K562 (cell line): ENCODE measurements around the gene ALDOB. TPM values are rescaled to one million over a fixed set of nuclear protein-coding genes. Genes with fewer than 3 reads are reported as not detected.

Source experiments
- BMI1 ChIP-seq: fragments of 150-350 bp; IDR thresholded peaks from 2 replicates; pipeline ENCODE4 v1.6.1; 2014; ENCODE audit warnings: low read length
- CXXC5 ChIP-seq: fragments of 250-450 bp; sonication (Bioruptor Pico); IDR thresholded peaks from 2 replicates; pipeline ENCODE4 v1.8.0; 2022; ENCODE audit warnings: inconsistent platforms, mild to moderate bottlenecking, moderate library complexity
- HBP1 ChIP-seq: fragments of 450-650 bp; formaldehyde crosslinking; IDR thresholded peaks from 2 replicates; pipeline ENCODE4 v1.4.0; 2022; ENCODE audit warnings: missing genetic modification characterization
- HEY1 ChIP-seq: fragments of 250-450 bp; sonication (Bioruptor Pico); IDR thresholded peaks from 2 replicates; pipeline ENCODE4 v1.5.0; 2020; ENCODE audit warnings: mild to moderate bottlenecking, moderate library complexity, borderline replicate concordance
- KLF1 ChIP-seq: fragments of 450-650 bp; IDR thresholded peaks from 2 replicates; pipeline ENCODE4 v1.6.1; 2016; ENCODE audit warnings: missing genetic modification characterization, missing compliant biosample characterization
- PTTG1 ChIP-seq: fragments of 450-650 bp; IDR thresholded peaks from 2 replicates; pipeline ENCODE4 v1.6.1; 2016; ENCODE audit warnings: low read depth, mild to moderate bottlenecking, missing genetic modification characterization, missing compliant biosample characterization
- TAF15 ChIP-seq: fragments of 200-400 bp; formaldehyde crosslinking; IDR thresholded peaks from 2 replicates; pipeline ENCODE4 v1.6.1; 2017; ENCODE audit warnings: mild to moderate bottlenecking, low read depth, low read length, moderate library complexity
- UBTF ChIP-seq, 2 experiments: IDR thresholded peaks; 2 replicates each; pipeline ENCODE4 v1.6.1; 2012; ENCODE audit warnings: improper control_type of control experiment in 2 of 2, low read depth in 2 of 2, low read length in 2 of 2, borderline replicate concordance in 1 of 2
- ZBTB11 ChIP-seq, 3 experiments: fragments of 200-800 bp in 1 of 3; fragments of 250-450 bp in 1 of 3; fragments of 450-650 bp in 1 of 3; sonication (Bioruptor Pico) in 1 of 3; sonication (Bioruptor generic) in 1 of 3; formaldehyde crosslinking in 1 of 3; IDR thresholded peaks; 2 replicates each; pipeline versions ENCODE4 v1.6.1 to v1.8.0; 2016 to 2022; ENCODE audit warnings: mild to moderate bottlenecking in 2 of 3, missing genetic modification characterization in 2 of 3, missing compliant biosample characterization in 1 of 3, moderate library complexity in 1 of 3
- ZNF239 ChIP-seq: fragments of 250-450 bp; sonication (Bioruptor Pico); IDR thresholded peaks from 2 replicates; pipeline ENCODE4 v1.4.0; 2020; ENCODE audit warnings: mild to moderate bottlenecking
- polyA plus RNA-seq, 8 experiments: library from polyadenylated mRNA; depleted of rRNA in 4 of 8; stranded (reverse) in 5 of 8; unstranded in 3 of 8; fragments of >200 nt; fragmentation: Nextera tagmentation in 2 of 8; fragmentation: Illumina TruSeq in 1 of 8; extraction: Ambion mirVana in 2 of 8; extraction: Trizol in 1 of 8; gene quantifications; 2 replicates each; pipeline versions ENCODE4 v1.2.1 to v1.2.3, GENCODE V29; 2011 to 2014; ENCODE audit warnings: inconsistent platforms in 1 of 8, missing spikeins in 1 of 8
- total RNA-seq, 7 experiments: library from RNA; depleted of rRNA in 6 of 7; stranded (reverse); fragments of >200 nt in 6 of 7; fragmentation: Illumina TruSeq in 2 of 7; extraction: Trizol in 2 of 7; gene quantifications; 2 replicates each; pipeline versions ENCODE4 v1.2.1 to v1.2.3, GENCODE V29; 2011 to 2021; ENCODE audit warnings: low replicate concordance in 1 of 7
- TF ChIP-seq, protein P1 (sequence below), 2 experiments: fragments of 450-650 bp; formaldehyde crosslinking in 1 of 2; IDR thresholded peaks; 2 replicates each; pipeline versions ENCODE4 v1.4.0 to v1.6.1; 2014 to 2020; ENCODE audit warnings: mild to moderate bottlenecking in 2 of 2, borderline replicate concordance in 1 of 2, low read depth in 1 of 2

The ALDOB gene
- total and polyA plus RNA-seq, 9 of the 15 experiments (the other 6 are each of a cell fraction or from before 2014, with no cell fraction given) = 0.80 TPM; not detected in 8

- no peak for TF ChIP-seq UBTF (IDR thresholded peaks at IDR 0.05; ENCODE audit: borderline replicate concordance in 1 of 2, low read depth in 2 of 2, low read length in 2 of 2)
- TF ChIP-seq KLF1 (tag) = no peak
- TF ChIP-seq HBP1 = no peak
- no peak for TF ChIP-seq HEY1 (CRISPR knock-in tag)
- TF ChIP-seq TAF15 = no peak
- no peak for TF ChIP-seq ZBTB11 (CRISPR knock-in tag; IDR thresholded peaks at IDR 0.05)
- TF ChIP-seq, protein P1, sequence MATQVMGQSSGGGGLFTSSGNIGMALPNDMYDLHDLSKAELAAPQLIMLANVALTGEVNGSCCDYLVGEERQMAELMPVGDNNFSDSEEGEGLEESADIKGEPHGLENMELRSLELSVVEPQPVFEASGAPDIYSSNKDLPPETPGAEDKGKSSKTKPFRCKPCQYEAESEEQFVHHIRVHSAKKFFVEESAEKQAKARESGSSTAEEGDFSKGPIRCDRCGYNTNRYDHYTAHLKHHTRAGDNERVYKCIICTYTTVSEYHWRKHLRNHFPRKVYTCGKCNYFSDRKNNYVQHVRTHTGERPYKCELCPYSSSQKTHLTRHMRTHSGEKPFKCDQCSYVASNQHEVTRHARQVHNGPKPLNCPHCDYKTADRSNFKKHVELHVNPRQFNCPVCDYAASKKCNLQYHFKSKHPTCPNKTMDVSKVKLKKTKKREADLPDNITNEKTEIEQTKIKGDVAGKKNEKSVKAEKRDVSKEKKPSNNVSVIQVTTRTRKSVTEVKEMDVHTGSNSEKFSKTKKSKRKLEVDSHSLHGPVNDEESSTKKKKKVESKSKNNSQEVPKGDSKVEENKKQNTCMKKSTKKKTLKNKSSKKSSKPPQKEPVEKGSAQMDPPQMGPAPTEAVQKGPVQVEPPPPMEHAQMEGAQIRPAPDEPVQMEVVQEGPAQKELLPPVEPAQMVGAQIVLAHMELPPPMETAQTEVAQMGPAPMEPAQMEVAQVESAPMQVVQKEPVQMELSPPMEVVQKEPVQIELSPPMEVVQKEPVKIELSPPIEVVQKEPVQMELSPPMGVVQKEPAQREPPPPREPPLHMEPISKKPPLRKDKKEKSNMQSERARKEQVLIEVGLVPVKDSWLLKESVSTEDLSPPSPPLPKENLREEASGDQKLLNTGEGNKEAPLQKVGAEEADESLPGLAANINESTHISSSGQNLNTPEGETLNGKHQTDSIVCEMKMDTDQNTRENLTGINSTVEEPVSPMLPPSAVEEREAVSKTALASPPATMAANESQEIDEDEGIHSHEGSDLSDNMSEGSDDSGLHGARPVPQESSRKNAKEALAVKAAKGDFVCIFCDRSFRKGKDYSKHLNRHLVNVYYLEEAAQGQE (IDR thresholded peaks at IDR 0.05; ENCODE audit: borderline replicate concordance) = no peak
- TF ChIP-seq, protein P1 (CRISPR knock-in tag; IDR thresholded peaks at IDR 0.05; ENCODE audit: low read depth) = no peak
- no peak for TF ChIP-seq PTTG1 (tag)
- TF ChIP-seq BMI1 = no peak
- TF ChIP-seq ZNF239 (CRISPR knock-in tag) = no peak
- no peak for TF ChIP-seq CXXC5 (CRISPR knock-in tag)
- TF ChIP-seq, all 486 proteins: peak for 0
Observed at GRCh38 chr9:101415578-101415977, 20.0 kb downstream of the ALDOB start (continued).
